ENCODE results near the gene SLC1A4.

- TF ChIP-seq CTCF (IDR thresholded peaks at IDR 0.05), result no peak
- no peak for TF ChIP-seq POLR2A (IDR thresholded peaks at IDR 0.05)
These were observed 12.9 kb upstream of the SLC1A4 start for GRCh38 chr2:64976276-64976675.
